Karpas-422 (cell line): Measurements from ENCODE around the gene CD300C. TPM values are rescaled to one million over a fixed set of nuclear protein-coding genes. Genes with fewer than 3 reads are reported as not detected.

ENCODE experiments used
- DNase-seq: peaks from one replicate; pipeline ENCODE4 v3.0.0-alpha.2; 2015
- H2AFZ ChIP-seq: fragments of 200-600 bp; sonication (generic); 2 replicates; pipeline ENCODE4 v1.6.1; 2014; ENCODE audit warnings: antibody characterized with exemption, low read length, mixed read lengths
- H3K27ac ChIP-seq: fragments of 200-600 bp; sonication (generic); 2 replicates; pipeline ENCODE4 v1.5.1; 2014; ENCODE audit warnings: mild to moderate bottlenecking, low read length, moderate library complexity
- H3K27me3 ChIP-seq: fragments of 200-600 bp; sonication (generic); 2 replicates; pipeline ENCODE4 v1.6.1; 2014; ENCODE audit warnings: low read length, mixed read lengths
- H3K36me3 ChIP-seq: fragments of 200-600 bp; sonication (generic); 2 replicates; pipeline ENCODE4 v1.6.1; 2014; ENCODE audit warnings: low read length, mixed read lengths; ENCODE audit not compliant: insufficient read depth
- H3K4me1 ChIP-seq: fragments of 200-600 bp; sonication (generic); 2 replicates; pipeline ENCODE4 v1.6.1; 2014; ENCODE audit warnings: mild to moderate bottlenecking, low read length, mixed read lengths
- H3K4me2 ChIP-seq: fragments of 200-600 bp; sonication (generic); 2 replicates; pipeline ENCODE4 v1.6.1; 2014; ENCODE audit warnings: low read length, low read depth, mild to moderate bottlenecking; ENCODE audit not compliant: poor library complexity, severe bottlenecking
- H3K4me3 ChIP-seq: fragments of 200-600 bp; sonication (generic); 2 replicates; pipeline ENCODE4 v1.5.1; 2014; ENCODE audit warnings: mild to moderate bottlenecking, antibody characterized with exemption, low read length, mixed read lengths
- H3K79me2 ChIP-seq: fragments of 200-600 bp; sonication (generic); 2 replicates; pipeline ENCODE4 v1.6.1; 2014; ENCODE audit warnings: mild to moderate bottlenecking, low read length, mixed read lengths
- H3K9ac ChIP-seq: fragments of 200-600 bp; sonication (generic); 2 replicates; pipeline ENCODE4 v1.6.0; 2014; ENCODE audit warnings: low read length
- H3K9me2 ChIP-seq: fragments of 200-600 bp; sonication (generic), shearing (Covaris generic); replicated peaks from 2 replicates; pipeline ENCODE4 v1.6.0; 2014; ENCODE audit warnings: mild to moderate bottlenecking, low read length, moderate library complexity; ENCODE audit not compliant: insufficient read depth
- H3K9me3 ChIP-seq: fragments of 300-700, 200-600 bp; sonication (generic); 2 replicates; pipeline ENCODE4 v1.6.1; 2014; ENCODE audit warnings: low read length, mixed read lengths
- H4K20me1 ChIP-seq: fragments of 200-600 bp; sonication (generic); 2 replicates; pipeline ENCODE4 v1.6.1; 2014; ENCODE audit warnings: mild to moderate bottlenecking, antibody characterized with exemption, low read length, low read depth; ENCODE audit not compliant: insufficient read depth
- total RNA-seq: library from RNA; depleted of rRNA; stranded (reverse); fragments of >200 nt; shearing (Covaris generic); gene quantifications from 2 replicates; pipeline ENCODE4 v1.2.3, GENCODE V29; 2014; ENCODE audit warnings: low replicate concordance

Gene CD300C
- total RNA-seq, 1 experiment from 2014 or later, result not detected

- Histone ChIP-seq H2AFZ (no peak overlapping the region), H3K9ac (no peak overlapping the region), H3K27ac (no peak overlapping the region), H4K20me1 (no peaks in the 10 kb centered on the region), H3K4me1 (no peaks in the 10 kb centered on the region), H3K9me2 (no peaks in the 10 kb centered on the region), H3K36me3 (no peaks in the 10 kb centered on the region), H3K4me2 (no peak overlapping the region), H3K79me2 (no peaks in the 10 kb centered on the region), H3K4me3 (no peak overlapping the region), H3K27me3 (no peaks in the 10 kb centered on the region), H3K9me3 (no peaks in the 10 kb centered on the region)
- DNase-seq, result no peak
Observed at GRCh38 chr17:74544991-74545842, 698 bp downstream of the CD300C start.

- no peaks in the 10 kb centered on the region for H3K79me2 ChIP-seq
- no peak for DNase-seq
- H3K27ac ChIP-seq, result no peak overlapping the region
- H3K9me2 ChIP-seq, result no peaks in the 10 kb centered on the region
- H3K4me1 ChIP-seq, result no peaks in the 10 kb centered on the region
- H3K27me3 ChIP-seq, result no peaks in the 10 kb centered on the region
- H4K20me1 ChIP-seq, result no peaks in the 10 kb centered on the region
- no peaks in the 10 kb centered on the region for H3K36me3 ChIP-seq
- no peak overlapping the region for H2AFZ ChIP-seq
- no peaks in the 10 kb centered on the region for H3K9me3 ChIP-seq
- H3K9ac ChIP-seq, result no peak overlapping the region
- H3K4me2 ChIP-seq, result no peak overlapping the region
- H3K4me3 ChIP-seq, result no peak overlapping the region
Observed at GRCh38 chr17:74543891-74544760, 1.8 kb downstream of the CD300C start.

GRCh38 chr17:74543406-74543805 is 2.5 kb downstream of the CD300C start:
- Histone ChIP-seq H3K27ac (no peak overlapping the region), H3K9ac (no peak overlapping the region), H2AFZ (no peak overlapping the region), H3K4me3 (no peak overlapping the region), H4K20me1 (no peaks in the 10 kb centered on the region), H3K9me3 (no peaks in the 10 kb centered on the region), H3K4me2 (no peak overlapping the region), H3K9me2 (no peaks in the 10 kb centered on the region), H3K27me3 (no peaks in the 10 kb centered on the region), H3K79me2 (no peaks in the 10 kb centered on the region), H3K36me3 (no peaks in the 10 kb centered on the region), H3K4me1 (no peaks in the 10 kb centered on the region)
- DNase-seq, result no peak

GRCh38 chr17:74542727-74543383 is 3.1 kb downstream of the CD300C start:
- Histone ChIP-seq H3K4me3 (no peak overlapping the region), H3K9me3 (no peaks in the 10 kb centered on the region), H2AFZ (no peak overlapping the region), H3K9ac (no peak overlapping the region), H3K4me2 (no peak overlapping the region), H3K4me1 (no peaks in the 10 kb centered on the region), H3K79me2 (no peaks in the 10 kb centered on the region), H3K9me2 (no peaks in the 10 kb centered on the region), H4K20me1 (no peaks in the 10 kb centered on the region), H3K27ac (no peak overlapping the region), H3K27me3 (no peaks in the 10 kb centered on the region), H3K36me3 (no peaks in the 10 kb centered on the region)
- DNase-seq, result no peak

GRCh38 chr17:74542166-74542565 is 3.7 kb downstream of the CD300C start:
- Histone ChIP-seq H3K4me1 (no peaks in the 10 kb centered on the region), H3K79me2 (no peaks in the 10 kb centered on the region), H2AFZ (no peak overlapping the region), H3K4me3 (no peak overlapping the region), H3K9me3 (no peaks in the 10 kb centered on the region), H3K4me2 (no peak overlapping the region), H3K9me2 (no peaks in the 10 kb centered on the region), H3K27me3 (no peaks in the 10 kb centered on the region), H3K27ac (no peak overlapping the region), H3K9ac (no peak overlapping the region), H3K36me3 (no peaks in the 10 kb centered on the region), H4K20me1 (no peaks in the 10 kb centered on the region)
- DNase-seq, result no peak

GRCh38 chr17:74541176-74542111 is 4.5 kb downstream of the CD300C start:
- no peaks in the 10 kb centered on the region for H4K20me1 ChIP-seq
- no peak overlapping the region for H2AFZ ChIP-seq
- H3K27ac ChIP-seq, result no peak overlapping the region
- H3K4me3 ChIP-seq, result no peak overlapping the region
- DNase-seq, result no peak
- no peaks in the 10 kb centered on the region for H3K36me3 ChIP-seq
- no peak overlapping the region for H3K4me2 ChIP-seq
- H3K9me3 ChIP-seq, result no peaks in the 10 kb centered on the region
- no peaks in the 10 kb centered on the region for H3K4me1 ChIP-seq
- H3K27me3 ChIP-seq, result no peaks in the 10 kb centered on the region
- no peak overlapping the region for H3K9ac ChIP-seq
- H3K9me2 ChIP-seq, result no peaks in the 10 kb centered on the region
- no peaks in the 10 kb centered on the region for H3K79me2 ChIP-seq

- no peaks in the 10 kb centered on the region for H3K27me3 ChIP-seq
- no peaks in the 10 kb centered on the region for H3K4me1 ChIP-seq
- no peak overlapping the region for H3K27ac ChIP-seq
- H2AFZ ChIP-seq, result no peak overlapping the region
- H3K9me2 ChIP-seq, result no peaks in the 10 kb centered on the region
- H3K36me3 ChIP-seq, result no peaks in the 10 kb centered on the region
- no peaks in the 10 kb centered on the region for H3K9me3 ChIP-seq
- no peak overlapping the region for H3K4me2 ChIP-seq
- no peak overlapping the region for H3K9ac ChIP-seq
- no peaks in the 10 kb centered on the region for H3K79me2 ChIP-seq
- no peak for DNase-seq
- no peak overlapping the region for H3K4me3 ChIP-seq
- H4K20me1 ChIP-seq, result no peaks in the 10 kb centered on the region
Observed at GRCh38 chr17:74539281-74539820, 6.6 kb downstream of the CD300C start.
